Activated naive CD4-positive, alpha-beta T cell treated with anti-CD3 and anti-CD28 coated beads for 36 hours (primary cell): ENCODE measurements around the gene PWWP2B. TPM values are rescaled to one million over a fixed set of nuclear protein-coding genes. Genes with fewer than 3 reads are reported as not detected.
"Not testable (repeated sequence)": the region's sequence is repeated elsewhere in the genome, so short reads cannot be mapped to it uniquely, and the experiment has no call there.

Source experiments
- CTCF ChIA-PET: fragments of 350-600 bp; sonication (Branson Sonifier 250); formaldehyde crosslinking; loops from one replicate; lab custom pipeline; 2021; ENCODE audit warnings: antibody characterized with exemption; lab: Charles Lee
- DNase-seq: peaks from one replicate; pipeline ENCODE4 v3.0.0-alpha.2; 2020
- H3K27ac Mint-ChIP-seq: one replicate; pipeline ENCODE4 v1.8.0; 2021; ENCODE audit warnings: mild to moderate bottlenecking, mixed read lengths
- H3K27me3 Mint-ChIP-seq: one replicate; pipeline ENCODE4 v1.8.0; 2021; ENCODE audit warnings: low read depth, mixed read lengths
- H3K36me3 Mint-ChIP-seq: one replicate; pipeline ENCODE4 v1.8.0; 2021; ENCODE audit warnings: low read depth, mixed read lengths
- H3K4me1 Mint-ChIP-seq: one replicate; pipeline ENCODE4 v1.8.0; 2021; ENCODE audit warnings: low read depth, mixed read lengths
- H3K4me3 Mint-ChIP-seq: one replicate; pipeline ENCODE4 v1.8.0; 2021; ENCODE audit warnings: mild to moderate bottlenecking, moderate library complexity, mixed read lengths
- H3K9me3 Mint-ChIP-seq: one replicate; pipeline ENCODE4 v1.8.0; 2021; ENCODE audit warnings: mixed read lengths
- intact Hi-C: fragments of 100-400 bp; cut with micrococcal nuclease; formaldehyde crosslinking; loops from one replicate; pipeline ENCODE4 v1.15.1; 2023
- total RNA-seq, 2 experiments: library from RNA; stranded (reverse); gene quantifications; one replicate each; pipeline ENCODE4 v1.2.3, GENCODE V29; 2021

Gene PWWP2B
- total RNA-seq, 2 experiments from 2014 or later = 1.5 to 2.2 TPM

DNA sequence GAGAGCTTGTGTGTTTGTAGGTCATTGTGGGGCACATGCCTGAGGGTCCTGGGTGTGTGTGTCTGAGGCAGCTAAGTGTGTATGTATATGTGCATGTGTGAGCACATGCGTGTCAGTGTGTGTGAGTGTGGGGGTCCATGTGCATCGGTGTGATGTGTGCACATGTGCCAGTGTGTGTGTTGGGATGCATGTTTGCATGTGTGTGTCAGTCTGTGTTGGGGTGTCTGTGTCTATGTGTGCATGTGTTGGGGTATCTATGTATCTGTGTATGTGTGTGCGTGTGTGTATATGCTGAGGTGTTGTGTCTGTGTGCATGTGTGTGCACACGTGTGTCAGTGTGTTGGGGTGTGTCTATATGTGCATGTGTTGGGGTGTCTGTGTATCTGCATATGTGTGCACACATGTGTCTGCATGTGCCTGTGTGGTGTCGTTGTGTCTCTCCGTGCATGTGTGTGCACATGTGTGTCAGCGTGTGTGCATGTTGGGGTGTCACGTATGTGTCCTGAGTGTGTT lies 33.3 kb downstream of the PWWP2B start:
- Mint-ChIP-seq H3K9me3 (no peaks in the 10 kb centered on the region), H3K27ac (no peak overlapping the region), H3K36me3 (no peaks in the 10 kb centered on the region), H3K4me3 (no peak overlapping the region), H3K4me1 (peaks cover 4% of the 10 kb centered on the region), H3K27me3 (no peaks in the 10 kb centered on the region)
- CTCF ChIA-PET = interaction anchor here (1.5 kb wide), 1 partner anchor 13 kb away, joined by 6 read pairs; no protein-coding TSS in a partner anchor
- no peak for DNase-seq
- intact Hi-C loops = no loop called here

- Mint-ChIP-seq H3K4me3 (no peak overlapping the region), H3K4me1 (peaks cover 4% of the 10 kb centered on the region), H3K36me3 (no peaks in the 10 kb centered on the region), H3K9me3 (no peaks in the 10 kb centered on the region), H3K27ac (no peak overlapping the region), H3K27me3 (no peaks in the 10 kb centered on the region)
- no peak for DNase-seq
- CTCF ChIA-PET = interaction anchor here (0.7 to 1.5 kb wide), 2 partner anchors 12 to 14 kb away, joined by 3 to 6 read pairs; no protein-coding TSS in a partner anchor
- intact Hi-C loops = no loop called here
Measured at GRCh38 chr10:132430861-132431271, 33.9 kb downstream of the PWWP2B start.

DNA sequence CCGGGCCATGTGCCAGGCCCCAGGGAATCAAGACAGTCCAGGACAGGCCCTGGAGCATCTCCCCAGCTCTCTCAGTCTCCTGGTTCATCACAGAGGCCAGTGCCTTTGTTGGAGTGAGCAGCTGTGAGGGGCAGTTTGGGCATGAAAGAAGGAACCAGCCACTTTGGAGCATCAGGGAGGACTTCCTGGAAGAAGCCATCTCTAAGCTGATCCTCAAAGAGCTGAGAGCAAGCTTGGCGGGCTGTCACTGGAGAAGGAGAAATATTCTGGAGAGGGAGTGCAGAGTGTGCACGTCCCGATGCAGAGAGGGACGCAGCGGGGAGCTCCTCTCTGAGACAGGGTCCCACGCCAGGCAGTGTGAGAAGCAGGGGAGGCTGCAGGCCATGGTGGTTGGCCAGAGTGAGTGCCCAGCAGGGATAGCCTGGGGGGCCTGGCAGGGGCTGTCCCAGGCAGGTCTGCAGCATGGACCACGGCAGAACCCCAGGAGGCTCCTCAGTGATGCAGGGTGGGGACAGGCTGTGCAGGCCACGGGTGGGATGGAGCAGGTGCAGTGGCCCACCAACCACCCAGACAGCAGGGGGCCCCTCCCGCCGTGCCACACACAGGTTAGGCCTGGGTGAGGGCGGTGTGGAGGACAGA lies 34.7 kb downstream of the PWWP2B start:
- intact Hi-C loops = no loop called here
- no peaks in the 10 kb centered on the region for H3K27me3 Mint-ChIP-seq
- DNase-seq = no peak
- H3K4me1 Mint-ChIP-seq = peaks cover 4% of the 10 kb centered on the region
- H3K9me3 Mint-ChIP-seq = no peaks in the 10 kb centered on the region
- CTCF ChIA-PET = interaction anchor here (0.7 to 1.5 kb wide), 2 partner anchors 12 to 14 kb away, joined by 3 to 6 read pairs; no protein-coding TSS in a partner anchor
- no peak overlapping the region for H3K4me3 Mint-ChIP-seq
- H3K27ac Mint-ChIP-seq = no peak overlapping the region
- H3K36me3 Mint-ChIP-seq = no peaks in the 10 kb centered on the region

DNA sequence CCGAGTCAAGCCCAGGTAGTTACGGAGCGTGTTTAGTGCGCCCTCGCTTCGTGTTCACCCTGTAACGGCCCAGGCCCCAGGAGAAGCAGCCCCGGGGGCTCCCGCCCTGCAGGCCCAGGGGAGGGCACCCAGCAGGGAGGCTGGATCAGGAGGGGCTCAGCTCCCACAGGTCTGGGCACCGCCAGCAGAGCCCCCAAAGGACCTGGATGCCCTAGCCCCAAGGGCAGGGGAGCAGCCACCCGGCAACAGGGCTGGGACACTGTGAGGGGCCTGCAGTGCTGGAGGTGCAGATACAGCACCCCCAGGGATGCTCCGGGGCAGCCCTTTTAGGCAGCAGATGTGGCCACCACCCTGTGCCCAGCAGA lies 35.2 kb downstream of the PWWP2B start:
- H3K27ac Mint-ChIP-seq = no peak overlapping the region
- no peaks in the 10 kb centered on the region for H3K36me3 Mint-ChIP-seq
- no peak for DNase-seq
- CTCF ChIA-PET = interaction anchor here (1.5 kb wide), 1 partner anchor 11 kb away, joined by 6 read pairs; no protein-coding TSS in a partner anchor
- no peaks in the 10 kb centered on the region for H3K27me3 Mint-ChIP-seq
- H3K9me3 Mint-ChIP-seq = no peaks in the 10 kb centered on the region
- H3K4me1 Mint-ChIP-seq = peaks cover 4% of the 10 kb centered on the region
- intact Hi-C loops = no loop called here
- H3K4me3 Mint-ChIP-seq = no peak overlapping the region

- intact Hi-C loops = no loop called here
- Mint-ChIP-seq H3K36me3 (no peaks in the 10 kb centered on the region), H3K9me3 (no peaks in the 10 kb centered on the region), H3K27me3 (no peaks in the 10 kb centered on the region), H3K4me3 (peak overlapping the region; percentile 62), H3K4me1 (peaks cover 4% of the 10 kb centered on the region), H3K27ac (no peak overlapping the region)
- no peak for DNase-seq
- CTCF ChIA-PET = interaction anchor here (1.0 to 1.2 kb wide), 2 partner anchors 10 to 18 kb away, joined by 3 read pairs; no protein-coding TSS in a partner anchor
Measured at GRCh38 chr10:132433671-132434340, 36.8 kb downstream of the PWWP2B start.

- H3K27me3 Mint-ChIP-seq = no peaks in the 10 kb centered on the region
- DNase-seq = peak; percentile 78
- H3K4me3 Mint-ChIP-seq = peak overlapping the region; percentile 62
- H3K9me3 Mint-ChIP-seq = no peaks in the 10 kb centered on the region
- intact Hi-C loops = no loop called here
- CTCF ChIA-PET = interaction anchor here (1.0 to 1.2 kb wide), 2 partner anchors 9 to 18 kb away, joined by 3 read pairs; no protein-coding TSS in a partner anchor
- H3K27ac Mint-ChIP-seq = peak overlapping the region; percentile 50
- H3K36me3 Mint-ChIP-seq = no peaks in the 10 kb centered on the region
- peaks cover 4% of the 10 kb centered on the region for H3K4me1 Mint-ChIP-seq
Measured at GRCh38 chr10:132434405-132435005, 37.5 kb downstream of the PWWP2B start.

- H3K4me3 Mint-ChIP-seq, CTCF ChIA-PET, intact Hi-C loops, H3K9me3 Mint-ChIP-seq, H3K36me3 Mint-ChIP-seq, DNase-seq, H3K27ac Mint-ChIP-seq, H3K4me1 Mint-ChIP-seq, H3K27me3 Mint-ChIP-seq: not testable (repeated sequence)
Measured at GRCh38 chr10:132435320-132435719, 38.3 kb downstream of the PWWP2B start.

GRCh38 chr10:132436096-132436495 lies 39.1 kb downstream of the PWWP2B start:
- not testable (repeated sequence) for H3K4me1 Mint-ChIP-seq, H3K36me3 Mint-ChIP-seq

GRCh38 chr10:132436861-132437410 lies 39.9 kb downstream of the PWWP2B start:
- Mint-ChIP-seq H3K36me3 (no peaks in the 10 kb centered on the region), H3K4me1 (peaks cover 5% of the 10 kb centered on the region), H3K9me3 (no peaks in the 10 kb centered on the region), H3K27me3 (no peaks in the 10 kb centered on the region), H3K4me3 (no peak overlapping the region), H3K27ac (no peak overlapping the region)
- intact Hi-C loops = no loop called here
- DNase-seq = no peak
- CTCF ChIA-PET = interaction anchor here (0.8 kb wide), 1 partner anchor 10 kb away, joined by 3 read pairs; no protein-coding TSS in a partner anchor

More at GRCh38 chr10:132436096-132436495, 39.1 kb downstream of the PWWP2B start:
- CTCF ChIA-PET = interaction anchor here (0.8 kb wide), 1 partner anchor 11 kb away, joined by 3 read pairs; no protein-coding TSS in a partner anchor
- H3K9me3 Mint-ChIP-seq, DNase-seq, intact Hi-C loops, H3K27ac Mint-ChIP-seq, H3K27me3 Mint-ChIP-seq, H3K4me3 Mint-ChIP-seq: not testable (repeated sequence)

DNA sequence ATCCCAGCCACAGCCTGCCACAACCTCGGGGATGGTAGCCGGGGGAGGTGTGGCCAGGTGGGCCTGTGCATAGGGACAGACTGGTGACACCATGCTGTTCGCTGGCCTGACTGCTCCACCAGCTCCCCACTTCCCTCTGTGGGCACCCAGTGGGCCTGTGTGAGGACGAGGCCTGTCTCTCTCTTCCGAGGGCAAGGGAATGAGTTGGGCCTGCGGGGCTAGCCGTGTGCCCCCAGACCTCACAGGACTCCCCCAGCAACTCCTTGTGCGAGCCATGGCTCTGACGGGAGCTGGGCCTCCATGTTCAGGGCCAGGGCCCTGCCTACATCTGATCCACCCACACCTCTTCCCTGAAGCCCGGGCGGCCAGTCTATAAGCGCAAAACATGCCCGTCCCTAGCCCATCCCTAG lies 40.5 kb downstream of the PWWP2B start:
- Mint-ChIP-seq H3K9me3 (no peaks in the 10 kb centered on the region), H3K4me1 (peaks cover 7% of the 10 kb centered on the region), H3K27ac (no peak overlapping the region), H3K4me3 (no peak overlapping the region), H3K36me3 (no peaks in the 10 kb centered on the region), H3K27me3 (no peaks in the 10 kb centered on the region)
- intact Hi-C loops = no loop called here
- CTCF ChIA-PET = no interaction called here
- DNase-seq = no peak

DNA sequence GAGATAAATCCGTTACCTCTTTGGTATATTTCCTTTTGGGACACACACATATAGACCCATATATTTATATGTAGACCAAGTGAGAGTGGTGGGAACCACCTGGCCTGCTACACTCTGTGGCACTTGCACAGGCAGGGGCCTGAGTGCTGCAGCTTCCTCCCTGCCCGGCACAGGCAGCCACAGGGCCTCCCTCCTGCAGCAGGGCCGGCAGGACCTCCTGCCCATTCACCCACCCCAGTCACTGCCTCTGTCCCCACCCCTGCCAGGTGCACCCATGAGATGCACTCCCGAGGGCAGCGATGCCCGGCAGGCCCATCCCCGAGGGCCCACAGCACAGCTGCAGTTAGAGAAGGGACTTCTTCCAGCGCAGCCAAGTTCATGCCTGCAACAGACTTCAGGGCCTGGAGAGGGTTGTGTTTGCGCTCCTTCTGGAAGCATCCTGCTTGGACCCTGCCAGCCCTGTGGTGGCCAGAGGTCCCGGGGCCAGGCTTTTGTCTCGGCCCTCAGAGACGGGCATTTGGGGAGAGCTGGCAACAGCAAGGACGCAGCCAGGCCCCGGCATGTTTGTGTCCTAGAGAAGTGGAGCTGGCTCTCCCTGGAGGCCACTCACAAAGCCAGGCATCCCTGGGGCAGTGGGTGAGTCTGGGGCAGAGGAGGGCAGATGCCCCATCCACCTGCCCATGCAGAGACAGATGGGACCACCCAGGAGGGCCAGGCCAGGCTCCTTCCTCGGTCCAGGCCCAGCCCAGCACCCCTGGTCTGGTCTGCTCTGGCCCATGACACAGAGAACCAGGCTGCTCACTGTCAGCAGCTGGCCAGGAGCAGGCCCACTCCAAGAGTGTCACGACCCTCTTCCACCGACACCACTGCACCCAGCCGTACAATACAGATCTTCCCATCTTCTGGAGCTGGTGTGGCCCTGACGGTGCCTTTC lies 41.4 kb downstream of the PWWP2B start:
- intact Hi-C loops = no loop called here
- no peaks in the 10 kb centered on the region for H3K36me3 Mint-ChIP-seq
- no peaks in the 10 kb centered on the region for H3K27me3 Mint-ChIP-seq
- DNase-seq = no peak
- H3K4me1 Mint-ChIP-seq = peaks cover 7% of the 10 kb centered on the region
- H3K27ac Mint-ChIP-seq = no peak overlapping the region
- H3K4me3 Mint-ChIP-seq = no peak overlapping the region
- CTCF ChIA-PET = no interaction called here
- no peaks in the 10 kb centered on the region for H3K9me3 Mint-ChIP-seq
